PC-9 (cell line): ENCODE data around the gene TBC1D25.

ENCODE experiments used
- CTCF ChIP-seq: fragments of 200-600 bp; sonication (generic); conservative IDR thresholded peaks from 2 replicates; pipeline ENCODE4 v1.6.1; 2017; ENCODE audit warnings: mixed run types, antibody characterized with exemption, mild to moderate bottlenecking, moderate library complexity
- EZH2 ChIP-seq: fragments of 200-600 bp; sonication (generic); IDR thresholded peaks from 2 replicates; pipeline ENCODE4 v1.8.0; 2017; ENCODE audit warnings: antibody characterized with exemption, low read depth

DNA sequence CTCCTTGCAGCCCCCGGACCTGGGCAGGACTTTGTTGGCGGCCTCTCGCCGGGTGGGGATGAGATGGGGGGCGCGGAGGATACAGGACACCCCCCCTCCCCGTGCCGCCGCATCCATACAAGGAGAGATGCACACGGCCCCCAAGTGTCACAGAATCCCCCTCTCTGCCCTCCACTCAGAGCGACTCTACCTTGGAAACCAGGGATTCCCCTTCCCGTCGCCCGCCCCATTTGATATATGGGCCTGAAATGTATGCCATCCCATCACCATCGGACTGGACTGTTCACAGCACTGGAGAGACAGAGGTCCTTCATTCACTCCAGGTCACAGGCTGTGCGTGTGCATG lies 30.3 kb upstream of the TBC1D25 start:
- no peak for TF ChIP-seq CTCF
- TF ChIP-seq EZH2, result no peak
